ENCODE data around the gene LSM12. TPM values are rescaled to one million over a fixed set of nuclear protein-coding genes. Genes with fewer than 3 reads are reported as not detected.

The LSM12 gene
- total RNA-seq, 4 donors from 2014 or later: 41.6 to 79.0 (median 56.5) TPM

DNA sequence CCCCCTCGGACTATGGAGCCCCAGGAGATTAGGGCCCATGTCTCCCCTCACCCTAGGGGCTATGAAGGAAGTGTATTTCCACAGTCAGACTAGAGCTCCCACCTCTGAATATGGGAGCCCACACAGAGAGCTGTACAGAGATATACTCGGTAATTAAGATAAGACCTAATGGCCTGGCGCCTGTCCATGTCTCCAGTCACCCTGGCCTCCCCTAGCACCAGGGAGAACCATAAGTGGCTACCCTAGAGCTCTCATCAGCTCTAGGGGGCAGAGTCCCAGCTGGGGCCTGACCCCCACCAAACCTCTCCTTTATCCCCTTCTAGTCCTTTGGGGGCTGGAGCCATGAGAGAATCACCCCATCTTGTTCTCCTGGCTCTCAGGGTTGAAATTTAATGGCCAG is 54.1 kb downstream of the LSM12 start:
- Histone ChIP-seq H3K9me3 (no peaks in the 10 kb centered on the region), H3K27me3 (peaks cover 0 to 6% (median 5%) of the 10 kb centered on the region in 3 donors), H3K4me1 (peaks cover 15 to 16% of the 10 kb centered on the region in 2 donors), H3K36me3 (peaks cover 0 to 4% of the 10 kb centered on the region in 2 donors), H3K27ac (no peak overlapping the region), H3K4me3 (no peak overlapping the region)
- no peak for TF ChIP-seq POLR2A (IDR thresholded peaks at IDR 0.05)
- TF ChIP-seq, protein P1, sequence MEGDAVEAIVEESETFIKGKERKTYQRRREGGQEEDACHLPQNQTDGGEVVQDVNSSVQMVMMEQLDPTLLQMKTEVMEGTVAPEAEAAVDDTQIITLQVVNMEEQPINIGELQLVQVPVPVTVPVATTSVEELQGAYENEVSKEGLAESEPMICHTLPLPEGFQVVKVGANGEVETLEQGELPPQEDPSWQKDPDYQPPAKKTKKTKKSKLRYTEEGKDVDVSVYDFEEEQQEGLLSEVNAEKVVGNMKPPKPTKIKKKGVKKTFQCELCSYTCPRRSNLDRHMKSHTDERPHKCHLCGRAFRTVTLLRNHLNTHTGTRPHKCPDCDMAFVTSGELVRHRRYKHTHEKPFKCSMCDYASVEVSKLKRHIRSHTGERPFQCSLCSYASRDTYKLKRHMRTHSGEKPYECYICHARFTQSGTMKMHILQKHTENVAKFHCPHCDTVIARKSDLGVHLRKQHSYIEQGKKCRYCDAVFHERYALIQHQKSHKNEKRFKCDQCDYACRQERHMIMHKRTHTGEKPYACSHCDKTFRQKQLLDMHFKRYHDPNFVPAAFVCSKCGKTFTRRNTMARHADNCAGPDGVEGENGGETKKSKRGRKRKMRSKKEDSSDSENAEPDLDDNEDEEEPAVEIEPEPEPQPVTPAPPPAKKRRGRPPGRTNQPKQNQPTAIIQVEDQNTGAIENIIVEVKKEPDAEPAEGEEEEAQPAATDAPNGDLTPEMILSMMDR (IDR thresholded peaks at IDR 0.05 in 4 of 5, conservative IDR thresholded peaks at IDR 0.05 in 1 of 5): no peak
- in situ Hi-C loops (cut with MboI; ENCODE audit: low sequenced_read_pairs in 4 of 4): no loop called here
- intact Hi-C loops (cut with DNase I; ENCODE audit: low total_unique reads): no loop called here
- DNase-seq (no peak), ATAC-seq (no peak)

DNA sequence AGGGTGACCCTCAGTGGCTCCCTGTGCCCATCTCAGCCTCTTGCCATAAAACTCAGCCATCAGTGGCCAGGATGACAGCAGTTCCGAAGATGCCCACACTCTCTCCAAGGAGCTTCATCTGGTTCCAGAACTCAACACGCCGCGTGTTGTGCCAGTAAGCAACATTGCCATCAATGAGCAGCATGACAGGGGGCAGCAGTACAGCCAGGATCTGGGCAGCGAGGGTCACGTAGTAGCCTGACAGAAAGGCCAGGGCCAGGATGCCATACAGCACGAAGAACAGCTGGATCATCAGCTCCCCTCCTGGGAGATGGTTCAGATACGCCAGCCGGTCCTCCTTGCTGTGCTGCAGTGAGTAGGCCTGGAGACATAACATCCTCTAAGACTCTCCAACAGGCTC is 54.6 kb downstream of the LSM12 start:
- intact Hi-C loops (cut with DNase I; ENCODE audit: low total_unique reads): no loop called here
- peaks cover 0 to 9% (median 8%) of the 10 kb centered on the region in 3 donors for H3K27me3 ChIP-seq
- in situ Hi-C loops (cut with MboI; ENCODE audit: low sequenced_read_pairs in 4 of 4): no loop called here
- H3K4me1 ChIP-seq: peaks cover 17 to 20% of the 10 kb centered on the region in 2 donors
- no peaks in the 10 kb centered on the region for H3K9me3 ChIP-seq
- peaks cover 0 to 4% of the 10 kb centered on the region in 2 donors for H3K36me3 ChIP-seq
- no peak for ATAC-seq
- no peak for DNase-seq
- H3K27ac ChIP-seq: no peak overlapping the region
- no peak overlapping the region for H3K4me3 ChIP-seq
- TF ChIP-seq POLR2A (IDR thresholded peaks at IDR 0.05): no peak
- TF ChIP-seq, protein P1 (IDR thresholded peaks at IDR 0.05 in 4 of 5, conservative IDR thresholded peaks at IDR 0.05 in 1 of 5): no peak

DNA sequence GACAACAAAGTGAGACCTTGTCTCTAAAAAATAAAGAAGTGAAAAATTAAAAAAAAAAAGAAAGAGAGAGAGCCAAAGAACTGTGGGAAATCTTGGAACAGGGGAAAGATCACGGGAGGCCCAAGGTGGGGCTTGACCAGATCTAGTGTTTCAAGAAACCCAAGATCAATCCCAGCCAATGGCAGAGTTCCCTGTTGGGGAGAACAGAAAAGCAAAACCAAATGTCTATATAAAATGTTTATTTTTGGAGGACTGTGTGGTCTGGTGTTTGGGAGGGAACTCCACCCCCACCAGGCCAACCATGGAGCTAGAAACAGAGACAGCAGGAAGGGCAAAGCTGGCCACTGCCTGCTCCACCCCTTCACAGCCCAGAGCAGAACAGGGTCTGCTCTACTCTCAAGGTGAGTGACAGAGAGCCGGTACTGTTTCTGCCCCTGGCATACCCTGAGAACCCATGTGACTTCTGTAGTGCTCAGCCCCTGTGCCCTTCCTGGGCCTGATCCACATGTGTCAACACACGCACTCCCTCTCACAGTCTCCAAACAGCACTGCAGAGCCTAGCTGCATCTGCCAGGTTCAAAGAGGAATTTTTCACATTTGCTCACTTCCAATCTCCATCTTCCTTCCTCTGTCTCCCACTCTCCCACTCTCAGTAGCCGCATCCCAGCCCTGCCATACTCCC is 55.4 kb downstream of the LSM12 start:
- DNase-seq (no peak), ATAC-seq (no peak)
- intact Hi-C loops (cut with DNase I; ENCODE audit: low total_unique reads) (no loop called here), in situ Hi-C loops (cut with MboI; ENCODE audit: low sequenced_read_pairs in 4 of 4) (no loop called here)
- Histone ChIP-seq H3K4me1 (peaks cover 21 to 27% of the 10 kb centered on the region in 2 donors), H3K27ac (no peak overlapping the region), H3K36me3 (peaks cover 0 to 4% of the 10 kb centered on the region in 2 donors), H3K27me3 (peaks cover 6 to 15% (median 13%) of the 10 kb centered on the region in 3 donors), H3K4me3 (no peak overlapping the region), H3K9me3 (no peaks in the 10 kb centered on the region)
- TF ChIP-seq, protein P1 (IDR thresholded peaks at IDR 0.05 in 4 of 5, conservative IDR thresholded peaks at IDR 0.05 in 1 of 5): no peak
- TF ChIP-seq POLR2A (IDR thresholded peaks at IDR 0.05): no peak

DNA sequence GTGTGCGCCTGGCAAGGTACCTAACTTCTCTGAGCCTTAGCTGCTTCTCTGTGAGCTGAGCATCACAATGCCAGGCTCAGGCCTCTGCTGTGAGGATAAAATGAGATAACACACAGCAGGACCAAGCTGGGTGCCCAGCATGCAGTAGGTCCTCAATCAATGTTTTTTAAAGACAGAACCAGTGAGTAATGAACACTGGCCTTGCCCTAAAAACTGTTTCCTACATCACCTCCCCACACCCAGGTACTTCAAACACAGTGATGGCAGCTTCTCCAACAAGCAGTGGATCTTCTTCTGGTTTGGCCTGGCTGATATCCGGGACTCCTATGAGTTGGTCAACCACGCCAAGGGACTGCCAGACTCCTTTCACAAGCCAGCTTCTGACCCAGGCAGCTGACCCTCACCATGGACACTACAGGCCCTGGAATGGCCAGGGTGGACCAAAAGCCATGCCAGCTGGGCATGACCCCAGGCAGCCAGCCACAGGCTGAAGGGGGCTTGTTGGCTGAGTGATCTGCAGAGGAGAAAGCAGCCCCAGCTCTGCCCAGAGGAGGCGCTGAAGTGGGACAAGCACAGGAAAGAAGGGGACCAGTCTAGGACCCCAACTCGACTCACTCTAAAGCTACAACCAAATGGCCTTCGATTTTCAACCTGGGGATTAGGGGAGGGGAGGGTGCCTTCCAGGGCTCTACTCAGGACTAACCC is 58.1 kb downstream of the LSM12 start:
- H3K4me3 ChIP-seq: no peak overlapping the region
- H3K36me3 ChIP-seq: peaks cover 0 to 4% of the 10 kb centered on the region in 2 donors
- DNase-seq: no peak
- peaks cover 31 to 40% (median 37%) of the 10 kb centered on the region in 3 donors for H3K27me3 ChIP-seq
- intact Hi-C loops (cut with DNase I; ENCODE audit: low total_unique reads): loop anchor here (5.0 kb wide), 1 partner anchor 104 kb away; no protein-coding TSS in a partner anchor
- H3K9me3 ChIP-seq: no peaks in the 10 kb centered on the region
- no peak for ATAC-seq
- H3K27ac ChIP-seq: no peak overlapping the region
- TF ChIP-seq, protein P1 (IDR thresholded peaks at IDR 0.05 in 4 of 5, conservative IDR thresholded peaks at IDR 0.05 in 1 of 5): no peak
- no peak for TF ChIP-seq POLR2A (IDR thresholded peaks at IDR 0.05)
- in situ Hi-C loops (cut with MboI; ENCODE audit: low sequenced_read_pairs in 4 of 4): no loop called here
- peaks cover 15 to 28% of the 10 kb centered on the region in 2 donors for H3K4me1 ChIP-seq

Measured in gastrocnemius medialis (tissue), 4 donors.